ENCODE data around the gene ATP8B1. TPM values are rescaled to one million over a fixed set of nuclear protein-coding genes. Genes with fewer than 3 reads are reported as not detected.

The ATP8B1 gene
- total RNA-seq, 4 donors from 2014 or later = 21.6 to 32.1 (median 26.8) TPM

DNA sequence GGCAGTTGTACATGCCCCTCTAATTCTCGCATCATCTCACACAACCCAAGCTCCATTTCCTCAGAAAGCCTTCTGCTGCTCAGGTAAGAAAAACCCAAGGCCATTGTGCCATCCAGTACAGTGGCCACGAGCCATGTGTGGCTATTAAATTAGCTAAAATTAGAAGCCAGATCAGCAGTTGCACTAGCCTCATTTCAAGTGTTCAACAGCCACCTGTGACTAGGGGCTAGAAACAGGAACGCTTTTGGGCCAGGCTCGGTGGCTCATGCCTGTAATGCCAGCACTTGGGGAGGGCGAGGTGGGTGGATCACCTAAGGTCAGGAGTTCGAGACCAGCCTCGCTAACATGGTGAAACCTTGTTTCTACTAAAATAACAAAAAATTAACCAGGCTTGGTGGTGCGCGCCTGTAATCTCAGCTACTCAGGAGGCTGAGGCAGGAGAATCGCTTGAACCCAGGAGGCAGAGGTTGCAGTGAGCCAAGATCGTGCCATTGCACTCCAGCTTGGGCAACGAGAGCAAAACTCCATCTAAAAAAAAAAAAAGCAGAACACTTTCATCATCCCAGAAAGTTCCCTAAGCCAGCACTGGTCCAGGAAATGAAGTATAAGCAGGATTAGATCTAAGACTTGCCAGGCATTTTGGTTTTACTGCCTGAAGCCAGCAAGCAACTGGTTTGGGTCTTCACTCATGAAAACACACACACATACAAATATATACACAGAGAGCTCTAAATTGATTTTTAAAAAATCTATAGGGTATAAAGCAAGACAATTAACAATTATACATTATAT is 35.7 kb downstream of the ATP8B1 start:
- TF ChIP-seq POLR2A (IDR thresholded peaks at IDR 0.05) = no peak
- TF ChIP-seq, protein P1, sequence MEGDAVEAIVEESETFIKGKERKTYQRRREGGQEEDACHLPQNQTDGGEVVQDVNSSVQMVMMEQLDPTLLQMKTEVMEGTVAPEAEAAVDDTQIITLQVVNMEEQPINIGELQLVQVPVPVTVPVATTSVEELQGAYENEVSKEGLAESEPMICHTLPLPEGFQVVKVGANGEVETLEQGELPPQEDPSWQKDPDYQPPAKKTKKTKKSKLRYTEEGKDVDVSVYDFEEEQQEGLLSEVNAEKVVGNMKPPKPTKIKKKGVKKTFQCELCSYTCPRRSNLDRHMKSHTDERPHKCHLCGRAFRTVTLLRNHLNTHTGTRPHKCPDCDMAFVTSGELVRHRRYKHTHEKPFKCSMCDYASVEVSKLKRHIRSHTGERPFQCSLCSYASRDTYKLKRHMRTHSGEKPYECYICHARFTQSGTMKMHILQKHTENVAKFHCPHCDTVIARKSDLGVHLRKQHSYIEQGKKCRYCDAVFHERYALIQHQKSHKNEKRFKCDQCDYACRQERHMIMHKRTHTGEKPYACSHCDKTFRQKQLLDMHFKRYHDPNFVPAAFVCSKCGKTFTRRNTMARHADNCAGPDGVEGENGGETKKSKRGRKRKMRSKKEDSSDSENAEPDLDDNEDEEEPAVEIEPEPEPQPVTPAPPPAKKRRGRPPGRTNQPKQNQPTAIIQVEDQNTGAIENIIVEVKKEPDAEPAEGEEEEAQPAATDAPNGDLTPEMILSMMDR (IDR thresholded peaks at IDR 0.05) = no peak
- intact Hi-C loops (cut with DNase I; ENCODE audit: low total_unique reads) = no loop called here
- no peak overlapping the region for H3K4me3 ChIP-seq (ENCODE audit: low read depth, poor library complexity, severe bottlenecking)
- WGBS, 2 donors = 81 to 84% methylated on average over 12 of the region's 12 CpGs
- DNase-seq (ENCODE audit: low spot score in 2 of 2) = no peak

DNA sequence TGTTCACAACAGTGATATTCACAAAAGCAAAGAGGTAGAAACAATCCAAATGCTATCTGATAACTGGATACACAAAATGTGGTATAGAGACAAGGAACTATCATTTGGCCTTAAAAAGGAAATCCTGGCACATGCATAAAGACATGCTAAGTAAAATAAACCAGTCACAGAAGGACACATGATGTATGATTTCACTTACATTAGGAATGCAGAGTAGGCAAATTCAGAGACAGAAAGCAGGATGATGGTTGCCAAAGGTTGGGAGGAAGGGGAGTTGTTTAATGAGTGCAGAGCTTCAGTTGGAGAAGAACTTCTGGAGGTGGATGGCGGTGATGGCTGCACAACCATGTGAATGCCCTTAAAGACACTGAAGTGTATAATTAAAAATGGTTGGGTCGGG is 38.1 kb downstream of the ATP8B1 start:
- no peak for DNase-seq (ENCODE audit: low spot score in 2 of 2)
- intact Hi-C loops (cut with DNase I; ENCODE audit: low total_unique reads) = no loop called here
- no peak overlapping the region for H3K4me3 ChIP-seq (ENCODE audit: low read depth, poor library complexity, severe bottlenecking)
- WGBS, 2 donors = 87 to 95% methylated on average over 2 of the region's 2 CpGs
- TF ChIP-seq, protein P1 (IDR thresholded peaks at IDR 0.05) = no peak
- TF ChIP-seq POLR2A (IDR thresholded peaks at IDR 0.05) = no peak

DNA sequence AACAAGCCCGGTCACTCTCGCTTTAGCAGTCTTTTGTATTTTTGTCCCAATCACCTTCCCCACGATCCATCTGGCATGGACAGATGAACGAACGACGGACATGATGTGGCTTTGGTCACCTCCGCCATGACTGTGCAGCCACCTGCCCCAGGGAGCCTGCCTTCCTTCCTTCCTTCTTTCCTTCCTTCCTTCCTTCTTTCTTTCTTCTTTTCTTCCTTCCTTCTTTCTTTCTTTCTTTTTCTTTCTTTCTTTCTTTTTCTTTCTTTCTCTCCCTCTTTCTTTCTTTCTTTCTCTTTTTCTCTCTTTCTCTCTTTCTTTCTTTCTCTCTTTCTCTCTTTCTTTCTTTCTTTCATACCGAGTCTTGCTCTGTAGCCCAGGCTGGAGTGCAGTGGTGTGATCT is 39.0 kb downstream of the ATP8B1 start:
- TF ChIP-seq, protein P1 (IDR thresholded peaks at IDR 0.05) = no peak
- no peak for TF ChIP-seq POLR2A (IDR thresholded peaks at IDR 0.05)
- intact Hi-C loops (cut with DNase I; ENCODE audit: low total_unique reads) = no loop called here
- WGBS, 2 donors = 84 to 89% methylated on average over 8 of the region's 8 CpGs
- no peak for DNase-seq (ENCODE audit: low spot score in 2 of 2)
- H3K4me3 ChIP-seq (ENCODE audit: low read depth, poor library complexity, severe bottlenecking) = no peak overlapping the region

DNA sequence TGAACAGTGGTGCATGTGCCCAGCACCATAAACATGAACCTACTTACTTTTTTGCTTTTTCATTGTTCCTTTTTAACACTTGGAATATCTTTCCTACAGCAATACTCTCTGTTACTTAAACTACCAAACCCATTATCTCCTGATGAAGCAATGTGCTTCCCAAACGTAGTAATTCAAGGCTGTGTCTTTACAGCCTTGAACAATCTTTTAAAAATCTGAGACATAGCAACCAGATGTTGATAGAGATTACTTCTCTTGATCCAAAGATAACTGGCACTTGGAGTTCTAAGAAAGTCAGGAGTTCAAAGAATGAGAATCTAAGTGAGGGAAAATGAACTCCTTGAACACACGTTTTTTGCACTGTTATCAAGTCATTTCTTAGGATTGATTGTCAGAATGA is 40.4 kb downstream of the ATP8B1 start:
- no peak for DNase-seq (ENCODE audit: low spot score in 2 of 2)
- H3K4me3 ChIP-seq (ENCODE audit: low read depth, poor library complexity, severe bottlenecking) = no peak overlapping the region
- no peak for TF ChIP-seq POLR2A (IDR thresholded peaks at IDR 0.05)
- TF ChIP-seq, protein P1 (IDR thresholded peaks at IDR 0.05) = no peak
- WGBS, 2 donors = 59 to 61% methylated on average over 2 of the region's 2 CpGs
- intact Hi-C loops (cut with DNase I; ENCODE audit: low total_unique reads) = no loop called here

DNA sequence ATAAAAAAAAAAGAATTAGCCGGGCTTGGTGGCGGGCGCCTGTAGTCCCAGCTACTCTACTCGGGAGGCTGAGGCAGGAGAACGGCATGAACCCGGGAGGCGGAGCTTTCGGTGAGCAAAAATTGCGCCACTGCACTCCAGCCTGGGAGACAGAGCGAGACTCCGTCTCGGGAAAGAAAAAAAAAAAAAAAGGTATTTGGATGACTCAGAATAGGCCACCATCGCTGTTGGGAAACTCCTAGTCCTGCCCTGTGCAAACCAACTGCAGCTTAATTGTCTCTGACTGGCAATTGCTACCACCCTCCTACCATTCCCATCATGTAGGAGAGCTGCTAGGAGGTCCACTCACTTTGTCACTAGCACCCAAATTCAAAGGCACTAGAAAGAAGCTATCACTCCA is 43.5 kb downstream of the ATP8B1 start:
- TF ChIP-seq, protein P1 (IDR thresholded peaks at IDR 0.05) = no peak
- TF ChIP-seq POLR2A (IDR thresholded peaks at IDR 0.05) = no peak
- no peak overlapping the region for H3K4me3 ChIP-seq (ENCODE audit: low read depth, poor library complexity, severe bottlenecking)
- 90 to 95% methylated on average over 13 of the region's 13 CpGs for WGBS, 2 donors
- DNase-seq (ENCODE audit: low spot score in 2 of 2) = no peak
- intact Hi-C loops (cut with DNase I; ENCODE audit: low total_unique reads) = no loop called here
